MCF 10A (cell line): Measurements from ENCODE around the gene IL20RB. TPM values are rescaled to one million over a fixed set of nuclear protein-coding genes. Genes with fewer than 3 reads are reported as not detected.

ENCODE experiments used
- BruUV-seq: library from RNA; stranded (reverse); fragments of 400-500 nt; replicated peaks from 2 replicates; lab custom pipeline; 2021; lab: Mats Ljungman, UMichigan
- CTCF ChIA-PET: fragments of 300-600 bp; sonication (Branson Sonifier 250); formaldehyde crosslinking; extraction: SDS; loops from one replicate; lab custom pipeline; 2021; ENCODE audit warnings: antibody characterized with exemption, inconsistent platforms; lab: Yijun Ruan, JAX
- POLR2A ChIA-PET: fragments of 300-600, 350-650 bp; sonication (Branson Sonifier 250); formaldehyde crosslinking; extraction: SDS; loops from one replicate; lab custom pipeline; 2020; ENCODE audit warnings: antibody characterized with exemption, inconsistent platforms; lab: Yijun Ruan, JAX
- DNase-seq: peaks from one replicate; pipeline ENCODE4 v3.0.0-alpha.2; 2018; ENCODE audit not compliant: unreplicated experiment
- H3K27ac Mint-ChIP-seq: one replicate; pipeline ENCODE4 v1.8.0; 2022; ENCODE audit warnings: mild to moderate bottlenecking, low read depth, mixed read lengths; ENCODE audit not compliant: unreplicated experiment
- H3K27me3 Mint-ChIP-seq: one replicate; pipeline ENCODE4 v1.8.0; 2022; ENCODE audit warnings: mixed read lengths; ENCODE audit not compliant: insufficient read depth, unreplicated experiment
- H3K36me3 Mint-ChIP-seq: one replicate; pipeline ENCODE4 v1.8.0; 2022; ENCODE audit warnings: mild to moderate bottlenecking, moderate library complexity, mixed read lengths; ENCODE audit not compliant: insufficient read depth, unreplicated experiment
- H3K4me1 Mint-ChIP-seq: one replicate; pipeline ENCODE4 v1.8.0; 2022; ENCODE audit warnings: mixed read lengths; ENCODE audit not compliant: insufficient read depth, unreplicated experiment
- H3K4me3 Mint-ChIP-seq: one replicate; pipeline ENCODE4 v1.8.0; 2022; ENCODE audit warnings: mild to moderate bottlenecking, moderate library complexity, mixed read lengths; ENCODE audit not compliant: unreplicated experiment
- H3K9me3 Mint-ChIP-seq: one replicate; pipeline ENCODE4 v1.8.0; 2022; ENCODE audit warnings: mixed read lengths; ENCODE audit not compliant: unreplicated experiment
- intact Hi-C: fragments of 100-400 bp; cut with micrococcal nuclease; formaldehyde crosslinking; loops from 2 replicates; pipeline ENCODE4 v1.14.1; 2022
- total RNA-seq: library from RNA; stranded (reverse); gene quantifications from 2 replicates; pipeline ENCODE4 v1.2.3, GENCODE V29; 2022
- TF ChIP-seq, protein P1 (sequence below): fragments of 200-600 bp; IDR thresholded peaks from one replicate; pipeline ENCODE4 v1.8.0; 2022; ENCODE audit warnings: antibody characterized with exemption, mild to moderate bottlenecking; ENCODE audit not compliant: unreplicated experiment

Gene IL20RB
- total RNA-seq, 1 experiment from 2014 or later: 158 TPM

GRCh38 chr3:136950623-136951022 is 7.2 kb upstream of the IL20RB start:
- BruUV-seq: no TSS peak
- ChIA-PET CTCF (interaction anchor here (0.7 to 2.6 kb wide), 18 partner anchors 8 to 198 kb away, joined by 3 to 59 read pairs (median 4); partner anchors contain the start of gene STAG1), POLR2A (interaction anchor here (0.7 to 6.3 kb wide), 13 partner anchors 10 to 198 kb away, joined by 3 to 59 read pairs (median 6); partner anchors contain the start of genes NCK1 and STAG1)
- Mint-ChIP-seq H3K27ac (no peak overlapping the region), H3K4me1 (peaks cover 50% of the 10 kb centered on the region), H3K9me3 (no peaks in the 10 kb centered on the region), H3K27me3 (no peaks in the 10 kb centered on the region), H3K4me3 (no peak overlapping the region), H3K36me3 (peaks cover 51% of the 10 kb centered on the region)
- no peak for DNase-seq
- intact Hi-C loops: loop anchor here (10.0 kb wide), 1 partner anchor 876 kb away; no protein-coding TSS in a partner anchor
- TF ChIP-seq, protein P1, sequence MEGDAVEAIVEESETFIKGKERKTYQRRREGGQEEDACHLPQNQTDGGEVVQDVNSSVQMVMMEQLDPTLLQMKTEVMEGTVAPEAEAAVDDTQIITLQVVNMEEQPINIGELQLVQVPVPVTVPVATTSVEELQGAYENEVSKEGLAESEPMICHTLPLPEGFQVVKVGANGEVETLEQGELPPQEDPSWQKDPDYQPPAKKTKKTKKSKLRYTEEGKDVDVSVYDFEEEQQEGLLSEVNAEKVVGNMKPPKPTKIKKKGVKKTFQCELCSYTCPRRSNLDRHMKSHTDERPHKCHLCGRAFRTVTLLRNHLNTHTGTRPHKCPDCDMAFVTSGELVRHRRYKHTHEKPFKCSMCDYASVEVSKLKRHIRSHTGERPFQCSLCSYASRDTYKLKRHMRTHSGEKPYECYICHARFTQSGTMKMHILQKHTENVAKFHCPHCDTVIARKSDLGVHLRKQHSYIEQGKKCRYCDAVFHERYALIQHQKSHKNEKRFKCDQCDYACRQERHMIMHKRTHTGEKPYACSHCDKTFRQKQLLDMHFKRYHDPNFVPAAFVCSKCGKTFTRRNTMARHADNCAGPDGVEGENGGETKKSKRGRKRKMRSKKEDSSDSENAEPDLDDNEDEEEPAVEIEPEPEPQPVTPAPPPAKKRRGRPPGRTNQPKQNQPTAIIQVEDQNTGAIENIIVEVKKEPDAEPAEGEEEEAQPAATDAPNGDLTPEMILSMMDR: no peak

- Mint-ChIP-seq H3K36me3 (peaks cover 40% of the 10 kb centered on the region), H3K27ac (peak overlapping the region; percentile 50), H3K4me1 (peaks cover 55% of the 10 kb centered on the region), H3K4me3 (no peak overlapping the region), H3K27me3 (no peaks in the 10 kb centered on the region), H3K9me3 (no peaks in the 10 kb centered on the region)
- BruUV-seq: no TSS peak
- intact Hi-C loops: loop anchor here (10.0 kb wide), 1 partner anchor 877 kb away; no protein-coding TSS in a partner anchor
- TF ChIP-seq, protein P1: no peak
- CTCF ChIA-PET: interaction anchor here (2.5 to 2.6 kb wide), 2 partner anchors 9 to 63 kb away, joined by 8 to 59 read pairs; no protein-coding TSS in a partner anchor
- DNase-seq: no peak
- POLR2A ChIA-PET: interaction anchor here (1.0 to 6.3 kb wide), 10 partner anchors 9 to 200 kb away, joined by 3 to 59 read pairs (median 6); partner anchors contain the start of genes NCK1 and STAG1
Observed at GRCh38 chr3:136952292-136952691, 5.5 kb upstream of the IL20RB start.

- BruUV-seq: no TSS peak
- Mint-ChIP-seq H3K9me3 (no peaks in the 10 kb centered on the region), H3K4me3 (no peak overlapping the region), H3K27me3 (no peaks in the 10 kb centered on the region), H3K4me1 (peaks cover 53% of the 10 kb centered on the region), H3K36me3 (peaks cover 43% of the 10 kb centered on the region), H3K27ac (peak overlapping the region; percentile 75)
- POLR2A ChIA-PET: interaction anchor here (1.5 to 9.9 kb wide), 2 partner anchors 9 to 26 kb away, joined by 6 to 452 read pairs; no protein-coding TSS in a partner anchor
- no peak for DNase-seq
- TF ChIP-seq, protein P1: no peak
- intact Hi-C loops: loop anchor here (10.0 kb wide), 1 partner anchor 879 kb away; no protein-coding TSS in a partner anchor
- CTCF ChIA-PET: interaction anchor here (1.4 kb wide), 2 partner anchors 30 to 59 kb away, joined by 3 read pairs; no protein-coding TSS in a partner anchor
Observed at GRCh38 chr3:136954251-136954650, 3.5 kb upstream of the IL20RB start.
